Left hindlimb (tissue), 1 donor: Measurements from ENCODE around the gene ACTN1.
"Not testable (repeated sequence)": the region's sequence is repeated elsewhere in the genome, so short reads cannot be mapped to it uniquely, and the experiment has no call there.

ENCODE experiments used
- DNase-seq: peaks from one replicate; pipeline ENCODE4 v3.0.0-alpha.2; 2018

The ACTN1 gene

GRCh38 chr14:68856572-68856971 is 122.5 kb downstream of the ACTN1 start:
- no peak for DNase-seq

- DNase-seq = no peak
Observed at GRCh38 chr14:68854421-68854820, 124.7 kb downstream of the ACTN1 start.

- no peak for DNase-seq
Observed at GRCh38 chr14:68853749-68854148, 125.4 kb downstream of the ACTN1 start.

GRCh38 chr14:68852493-68852892 is 126.6 kb downstream of the ACTN1 start:
- DNase-seq = not testable (repeated sequence)

- DNase-seq = no peak
Observed at GRCh38 chr14:68851078-68851477, 128.0 kb downstream of the ACTN1 start.

- no peak for DNase-seq
Observed at GRCh38 chr14:68849416-68849815, 129.7 kb downstream of the ACTN1 start.

- DNase-seq = no peak
Observed at GRCh38 chr14:68848253-68848652, 130.8 kb downstream of the ACTN1 start.

GRCh38 chr14:68847640-68848039 is 131.5 kb downstream of the ACTN1 start:
- not testable (repeated sequence) for DNase-seq

GRCh38 chr14:68846466-68846865 is 132.6 kb downstream of the ACTN1 start:
- DNase-seq = no peak

- no peak for DNase-seq
Observed at GRCh38 chr14:68844210-68844545, 134.9 kb downstream of the ACTN1 start.

- DNase-seq = peak; percentile 89
Observed at GRCh38 chr14:68843471-68844209, 135.5 kb downstream of the ACTN1 start.

GRCh38 chr14:68842298-68842697 is 136.8 kb downstream of the ACTN1 start:
- no peak for DNase-seq

- no peak for DNase-seq
Observed at GRCh38 chr14:68841016-68841809, 137.9 kb downstream of the ACTN1 start.

GRCh38 chr14:68840454-68840853 is 138.6 kb downstream of the ACTN1 start:
- no peak for DNase-seq

GRCh38 chr14:68836082-68836481 is 143.0 kb downstream of the ACTN1 start:
- no peak for DNase-seq

- DNase-seq = no peak
Observed at GRCh38 chr14:68834816-68835215, 144.3 kb downstream of the ACTN1 start.

- no peak for DNase-seq
Observed at GRCh38 chr14:68828698-68829097, 150.4 kb downstream of the ACTN1 start.

- DNase-seq = no peak
Observed at GRCh38 chr14:68825729-68826128, 153.4 kb downstream of the ACTN1 start.

GRCh38 chr14:68824517-68825347 is 154.4 kb downstream of the ACTN1 start:
- DNase-seq = peak; percentile 68

GRCh38 chr14:68824207-68824516 is 154.9 kb downstream of the ACTN1 start:
- no peak for DNase-seq
